NCI-H2081 treated with DMSO at 0.1 percent for 48 hours (cell line): ENCODE results near the gene CD38.
A peak's percentile ranks its signal among the peaks of the same experiment; 100 is the strongest.

Experiments
- DNase-seq: peaks from one replicate; lab custom pipeline; 2025; lab: John Stamatoyannopoulos, UW

CD38 gene

GRCh38 chr4:15868111-15868510 lies 90.0 kb downstream of the CD38 start:
- no peak for DNase-seq

- DNase-seq = no peak
Observed at GRCh38 chr4:15868826-15869413, 90.8 kb downstream of the CD38 start.

GRCh38 chr4:15870079-15870478 lies 92.0 kb downstream of the CD38 start:
- DNase-seq = no peak

GRCh38 chr4:15870921-15871664 lies 93.0 kb downstream of the CD38 start:
- no peak for DNase-seq

- DNase-seq = no peak
Observed at GRCh38 chr4:15873117-15873516, 95.0 kb downstream of the CD38 start.

GRCh38 chr4:15874671-15875070 lies 96.5 kb downstream of the CD38 start:
- DNase-seq = no peak

GRCh38 chr4:15875663-15876460 lies 97.7 kb downstream of the CD38 start:
- DNase-seq = no peak

GRCh38 chr4:15878011-15878410 lies 99.9 kb downstream of the CD38 start:
- DNase-seq = no peak

GRCh38 chr4:15881820-15882219 lies 103.7 kb downstream of the CD38 start:
- no peak for DNase-seq

- peak; percentile 12 for DNase-seq
Observed at GRCh38 chr4:15882675-15883086, 104.6 kb downstream of the CD38 start.

GRCh38 chr4:15883610-15884243 lies 105.6 kb downstream of the CD38 start:
- DNase-seq = no peak

- peak; percentile 13 for DNase-seq
Observed at GRCh38 chr4:15884666-15885065, 106.5 kb downstream of the CD38 start.

GRCh38 chr4:15885422-15885821 lies 107.3 kb downstream of the CD38 start:
- DNase-seq = no peak

- DNase-seq = no peak
Observed at GRCh38 chr4:15888515-15888914, 110.4 kb downstream of the CD38 start.

GRCh38 chr4:15890246-15890829 lies 112.2 kb downstream of the CD38 start:
- DNase-seq = no peak

- DNase-seq = no peak
Observed at GRCh38 chr4:15891312-15891711, 113.2 kb downstream of the CD38 start.

- no peak for DNase-seq
Observed at GRCh38 chr4:15893962-15894361, 115.8 kb downstream of the CD38 start.

- DNase-seq = no peak
Observed at GRCh38 chr4:15894393-15894792, 116.3 kb downstream of the CD38 start.

GRCh38 chr4:15894921-15895916 lies 117.1 kb downstream of the CD38 start:
- DNase-seq = no peak

GRCh38 chr4:15897577-15897976 lies 119.4 kb downstream of the CD38 start:
- DNase-seq = no peak

GRCh38 chr4:15898902-15899301 lies 120.8 kb downstream of the CD38 start:
- no peak for DNase-seq
